ENCODE measurements around the gene SZRD1.

DNA sequence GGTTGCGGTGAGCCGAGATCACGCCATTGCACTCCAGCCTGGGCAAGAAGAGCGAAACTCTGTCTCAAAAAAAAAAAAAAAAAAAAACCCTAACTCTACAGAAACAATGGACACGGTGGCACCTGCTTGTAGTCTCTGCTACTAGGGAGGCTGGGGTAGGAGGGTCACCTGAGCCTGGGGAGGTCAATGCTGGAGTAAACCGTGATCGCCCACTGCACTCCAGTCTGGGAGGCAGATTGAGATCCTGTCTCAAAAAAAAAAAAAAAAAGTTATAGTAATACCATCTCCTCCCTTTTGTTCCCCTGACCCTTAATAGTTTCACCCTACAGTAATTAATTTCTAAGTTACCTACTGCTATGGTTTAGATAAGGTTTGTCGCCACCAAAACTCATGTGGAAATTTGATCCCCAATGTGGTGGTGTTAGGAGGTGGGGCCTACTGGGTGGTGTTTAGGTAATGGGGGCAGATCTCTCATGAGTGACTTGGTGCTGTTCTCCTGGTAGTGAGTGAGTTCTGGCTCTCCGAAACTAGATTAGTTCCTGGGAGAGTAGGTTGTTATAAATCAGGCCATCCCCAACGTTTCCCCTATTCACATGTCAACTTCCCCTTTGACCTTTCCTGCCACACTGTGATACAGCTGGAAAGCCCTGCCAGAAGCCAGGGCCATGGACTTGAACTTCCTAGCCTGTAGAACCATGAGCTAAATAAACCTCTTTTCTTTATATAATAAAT is 24.5 kb upstream of the SZRD1 start:
- TF ChIP-seq, protein P1, sequence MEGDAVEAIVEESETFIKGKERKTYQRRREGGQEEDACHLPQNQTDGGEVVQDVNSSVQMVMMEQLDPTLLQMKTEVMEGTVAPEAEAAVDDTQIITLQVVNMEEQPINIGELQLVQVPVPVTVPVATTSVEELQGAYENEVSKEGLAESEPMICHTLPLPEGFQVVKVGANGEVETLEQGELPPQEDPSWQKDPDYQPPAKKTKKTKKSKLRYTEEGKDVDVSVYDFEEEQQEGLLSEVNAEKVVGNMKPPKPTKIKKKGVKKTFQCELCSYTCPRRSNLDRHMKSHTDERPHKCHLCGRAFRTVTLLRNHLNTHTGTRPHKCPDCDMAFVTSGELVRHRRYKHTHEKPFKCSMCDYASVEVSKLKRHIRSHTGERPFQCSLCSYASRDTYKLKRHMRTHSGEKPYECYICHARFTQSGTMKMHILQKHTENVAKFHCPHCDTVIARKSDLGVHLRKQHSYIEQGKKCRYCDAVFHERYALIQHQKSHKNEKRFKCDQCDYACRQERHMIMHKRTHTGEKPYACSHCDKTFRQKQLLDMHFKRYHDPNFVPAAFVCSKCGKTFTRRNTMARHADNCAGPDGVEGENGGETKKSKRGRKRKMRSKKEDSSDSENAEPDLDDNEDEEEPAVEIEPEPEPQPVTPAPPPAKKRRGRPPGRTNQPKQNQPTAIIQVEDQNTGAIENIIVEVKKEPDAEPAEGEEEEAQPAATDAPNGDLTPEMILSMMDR (conservative IDR thresholded peaks at IDR 0.05 in 1 of 2, IDR thresholded peaks at IDR 0.05 in 1 of 2; ENCODE audit: extremely low read depth in 1 of 2, insufficient read depth in 1 of 2, low read depth in 1 of 2, low read length in 2 of 2): no peak
- no peak for TF ChIP-seq EZH2 (IDR thresholded peaks at IDR 0.05; ENCODE audit: borderline replicate concordance, low read length)
